Uterus (tissue), 2 donors: ENCODE measurements around the gene KDF1.

Source experiments
- CTCF ChIP-seq, 4 experiments: fragments of 200-600 bp in 2 of 4; fragments of 450-650 bp in 2 of 4; sonication (generic) in 2 of 4; IDR thresholded peaks; one replicate each; pipeline ENCODE4 v1.5.1; 2016 to 2019; ENCODE audit warnings: antibody characterized with exemption in 4 of 4, mild to moderate bottlenecking in 2 of 4, moderate library complexity in 1 of 4
- POLR2A ChIP-seq, 2 donors: fragments of 450-650 bp; IDR thresholded peaks; one replicate each; pipeline ENCODE4 v1.6.1; 2016; ENCODE audit warnings: antibody characterized with exemption in 2 of 2, mild to moderate bottlenecking in 1 of 2, moderate library complexity in 1 of 2

GRCh38 chr1:26910343-26911160 lies 49.7 kb downstream of the KDF1 start:
- TF ChIP-seq CTCF (IDR thresholded peaks at IDR 0.05) (no peak), POLR2A (IDR thresholded peaks at IDR 0.05) (no peak)
